T-cell (primary cell): ENCODE measurements around the gene NFIA. TPM values are rescaled to one million over a fixed set of nuclear protein-coding genes. Genes with fewer than 3 reads are reported as not detected.

ENCODE experiments used
- ATAC-seq, 4 experiments: fragments of 200-7000 bp in 3 of 4; fragments of 150-1000 bp in 1 of 4; cut with Tn5 transposase; replicated peaks in 1 of 4; 1 replicate in 3 of 4; 2 replicates in 1 of 4; pipeline ENCODE4 v1.10.0; 2021; ENCODE audit warnings: moderate library complexity in 3 of 4, mild to moderate bottlenecking in 2 of 4, moderate number of reproducible peaks in 1 of 4
- CTCF ChIA-PET, 2 donors: fragments of 300-600 bp; sonication (Branson Sonifier 250); formaldehyde crosslinking; loops; one replicate each; lab custom pipeline; 2022; ENCODE audit warnings: antibody characterized with exemption in 2 of 2; lab: Charles Lee
- POLR2A ChIA-PET, 2 donors: fragments of 300-600 bp; sonication (Branson Sonifier 250); formaldehyde crosslinking; loops; one replicate each; lab custom pipeline; 2022; ENCODE audit warnings: antibody characterized with exemption in 2 of 2; lab: Charles Lee
- DNase-seq, 35 experiments: peaks; one replicate each; pipeline versions ENCODE4 v3.0.0 to v3.0.0-alpha.2; 2013 to 2023
- H3K27ac ChIP-seq: one replicate; pipeline ENCODE4 v1.5.1; 2013; ENCODE audit warnings: low read length
- H3K27me3 ChIP-seq, 2 experiments: replicated peaks in 1 of 2; 1 replicate in 1 of 2; 2 replicates in 1 of 2; pipeline versions ENCODE4 v1.6.1 to v1.7.0; 2013; ENCODE audit warnings: low read length in 1 of 2, mixed read lengths in 1 of 2; ENCODE audit not compliant: control insufficient read depth in 2 of 2, insufficient read depth in 2 of 2; ENCODE audit errors: extremely low read depth in 1 of 2
- H3K36me3 ChIP-seq, 2 donors: 1 replicate in 1 of 2; 2 replicates in 1 of 2; pipeline versions ENCODE4 v1.6.1 to v1.7.0; 2013; ENCODE audit warnings: low read length in 1 of 2; ENCODE audit not compliant: control insufficient read depth in 2 of 2, insufficient read depth in 1 of 2; ENCODE audit errors: extremely low read depth in 1 of 2
- H3K4me1 ChIP-seq, 2 experiments: 1 replicate in 1 of 2; 2 replicates in 1 of 2; pipeline versions ENCODE4 v1.6.1 to v1.7.0; 2013; ENCODE audit warnings: low read length in 2 of 2, mixed read lengths in 1 of 2; ENCODE audit not compliant: insufficient read depth in 2 of 2, control insufficient read depth in 1 of 2; ENCODE audit errors: extremely low read depth in 1 of 2
- H3K4me3 ChIP-seq, 2 donors: 1 replicate in 1 of 2; 2 replicates in 1 of 2; pipeline versions ENCODE4 v1.5.1 to v1.7.0; 2013; ENCODE audit warnings: mild to moderate bottlenecking in 2 of 2, low read length in 1 of 2, moderate library complexity in 1 of 2; ENCODE audit not compliant: control insufficient read depth in 1 of 2; ENCODE audit errors: extremely low read depth in 1 of 2
- H3K9me3 ChIP-seq: 2 replicates; pipeline ENCODE4 v1.7.0; 2013
- H3K27ac Mint-ChIP-seq, 2 donors: one replicate each; pipeline ENCODE4 v1.8.0; 2020 to 2021; ENCODE audit warnings: mild to moderate bottlenecking in 2 of 2, mixed read lengths in 2 of 2
- H3K27me3 Mint-ChIP-seq, 2 donors: one replicate each; pipeline ENCODE4 v1.8.0; 2021 to 2022; ENCODE audit warnings: mixed read lengths in 2 of 2
- H3K36me3 Mint-ChIP-seq: one replicate; pipeline ENCODE4 v1.8.0; 2021; ENCODE audit warnings: mixed read lengths
- H3K4me1 Mint-ChIP-seq, 3 donors: one replicate each; pipeline ENCODE4 v1.8.0; 2020 to 2022; ENCODE audit warnings: mixed read lengths in 3 of 3, mild to moderate bottlenecking in 1 of 3
- H3K4me3 Mint-ChIP-seq, 3 donors: one replicate each; pipeline ENCODE4 v1.8.0; 2020 to 2022; ENCODE audit warnings: mild to moderate bottlenecking in 3 of 3, mixed read lengths in 3 of 3, moderate library complexity in 3 of 3
- H3K9me3 Mint-ChIP-seq, 3 donors: one replicate each; pipeline ENCODE4 v1.8.0; 2020 to 2022; ENCODE audit warnings: mixed read lengths in 3 of 3
- WGBS: methylation state at CpG from one replicate; pipeline ENCODE4 v1.1.5; 2013; ENCODE audit warnings: missing lambda C conversion rate; ENCODE audit not compliant: insufficient coverage; 5-methylcytosine and 5-hydroxymethylcytosine counted together
- total RNA-seq, 35 experiments: library from RNA in 6 of 35; stranded (reverse) in 6 of 35; fragments of 120-200 nt in 1 of 35; gene quantifications; one replicate each; pipeline versions ENCODE4 v1.2.1 to v1.2.4 and lab custom pipeline; 2013 to 2026

The NFIA gene
- total RNA-seq, 5 donors from 2014 or later (not counting 1 experiment from before 2014, with no cell fraction given) = 5.1 to 10.1 (median 7.1) TPM

DNA sequence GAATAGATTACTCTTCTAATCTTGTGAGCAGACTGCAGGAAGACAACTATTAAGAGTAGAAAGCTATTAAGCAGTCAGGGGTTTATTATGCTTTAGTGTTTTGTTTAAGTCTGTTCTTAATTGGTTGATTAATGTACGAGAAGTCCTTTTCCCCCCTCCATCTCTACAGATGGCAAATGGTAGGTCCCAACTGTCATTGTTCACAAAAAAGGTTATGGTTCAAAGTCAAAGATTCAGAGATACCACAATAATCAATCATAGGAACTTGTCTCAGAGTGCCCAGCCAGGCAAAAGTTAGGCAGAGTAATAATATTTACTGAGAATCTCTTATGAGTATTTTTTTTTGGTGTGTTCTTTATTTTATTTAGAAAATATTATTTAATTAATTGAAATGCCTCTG is 26.8 kb downstream of the NFIA start:
- H3K9me3 Mint-ChIP-seq = no peaks in the 10 kb centered on the region
- no peak overlapping the region for H3K27ac Mint-ChIP-seq
- no CpG with 5 or more reads among the region's 1 CpG for WGBS
- ATAC-seq = no peak
- no peak overlapping the region for H3K27ac ChIP-seq
- CTCF ChIA-PET = interaction anchor here in 1 of 2 donors (0.6 kb wide), 1 partner anchor 555 kb away, joined by 4 read pairs; no protein-coding TSS in a partner anchor
- no peak overlapping the region for H3K4me3 Mint-ChIP-seq
- no peaks in the 10 kb centered on the region for H3K27me3 ChIP-seq
- DNase-seq = no peak
- peaks cover 0 to 4% (median 4%) of the 10 kb centered on the region in 3 donors for H3K4me1 Mint-ChIP-seq
- H3K4me3 ChIP-seq = no peak overlapping the region
- H3K36me3 Mint-ChIP-seq = no peaks in the 10 kb centered on the region
- H3K36me3 ChIP-seq = no peaks in the 10 kb centered on the region
- H3K27me3 Mint-ChIP-seq = no peaks in the 10 kb centered on the region
- POLR2A ChIA-PET = no interaction called here
- no peaks in the 10 kb centered on the region for H3K9me3 ChIP-seq
- H3K4me1 ChIP-seq = no peaks in the 10 kb centered on the region

DNA sequence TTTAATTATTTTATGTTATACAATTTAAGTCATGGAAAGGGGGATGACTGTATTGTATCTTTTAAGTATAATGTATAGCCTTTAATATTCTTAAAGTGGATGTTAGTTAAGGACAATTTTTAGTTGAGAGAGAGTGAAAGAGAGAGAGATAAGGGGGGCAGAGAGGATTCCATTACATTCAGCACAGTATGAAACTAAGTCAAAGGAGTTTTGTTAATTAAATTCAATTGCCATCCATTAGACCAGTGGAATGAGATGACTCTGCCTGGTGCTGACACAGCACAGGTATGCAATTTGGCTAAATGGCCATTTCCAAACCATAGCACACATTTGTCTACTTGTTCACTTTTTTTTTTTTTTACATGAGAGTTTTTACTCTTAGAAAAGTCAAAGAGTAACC is 27.5 kb downstream of the NFIA start:
- Histone ChIP-seq H3K4me1 (no peaks in the 10 kb centered on the region), H3K9me3 (no peaks in the 10 kb centered on the region), H3K27me3 (no peaks in the 10 kb centered on the region), H3K36me3 (no peaks in the 10 kb centered on the region), H3K27ac (no peak overlapping the region), H3K4me3 (no peak overlapping the region)
- H3K27me3 Mint-ChIP-seq = no peaks in the 10 kb centered on the region
- no peak for DNase-seq
- ChIA-PET CTCF (no interaction called here), POLR2A (no interaction called here)
- no peak overlapping the region for H3K27ac Mint-ChIP-seq
- no peak for ATAC-seq
- H3K9me3 Mint-ChIP-seq = no peaks in the 10 kb centered on the region
- peaks cover 0 to 4% (median 4%) of the 10 kb centered on the region in 3 donors for H3K4me1 Mint-ChIP-seq
- no peaks in the 10 kb centered on the region for H3K36me3 Mint-ChIP-seq
- no peak overlapping the region for H3K4me3 Mint-ChIP-seq

DNA sequence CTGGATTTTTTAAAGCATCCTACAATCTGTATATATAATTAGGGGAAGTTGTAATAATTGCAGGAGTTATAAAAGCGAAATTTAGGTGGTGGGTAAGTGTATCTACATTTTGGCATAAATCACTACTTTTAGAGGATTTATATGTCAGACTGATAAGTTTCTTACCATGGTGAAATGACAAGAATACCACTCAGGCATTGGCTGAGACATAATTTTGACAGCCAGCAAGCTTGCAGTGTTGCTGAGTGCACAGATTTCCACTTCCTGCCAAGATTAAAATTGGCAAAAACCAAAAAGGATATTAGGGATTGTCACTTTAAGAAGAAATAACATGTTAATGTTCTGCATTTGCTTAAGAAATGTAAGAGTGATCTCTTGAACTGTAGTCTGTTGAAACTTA is 28.2 kb downstream of the NFIA start:
- Mint-ChIP-seq H3K27ac (no peak overlapping the region), H3K27me3 (no peaks in the 10 kb centered on the region), H3K9me3 (no peaks in the 10 kb centered on the region), H3K36me3 (peaks cover 4% of the 10 kb centered on the region), H3K4me1 (peaks cover 0 to 4% (median 4%) of the 10 kb centered on the region in 3 donors), H3K4me3 (no peak overlapping the region)
- WGBS = no CpG with 5 or more reads among the region's 1 CpG
- H3K4me3 ChIP-seq = no peak overlapping the region
- no peaks in the 10 kb centered on the region for H3K4me1 ChIP-seq
- H3K27me3 ChIP-seq = no peaks in the 10 kb centered on the region
- no peak for DNase-seq
- H3K27ac ChIP-seq = no peak overlapping the region
- H3K9me3 ChIP-seq = no peaks in the 10 kb centered on the region
- ChIA-PET CTCF (no interaction called here), POLR2A (no interaction called here)
- no peak for ATAC-seq
- no peaks in the 10 kb centered on the region for H3K36me3 ChIP-seq

DNA sequence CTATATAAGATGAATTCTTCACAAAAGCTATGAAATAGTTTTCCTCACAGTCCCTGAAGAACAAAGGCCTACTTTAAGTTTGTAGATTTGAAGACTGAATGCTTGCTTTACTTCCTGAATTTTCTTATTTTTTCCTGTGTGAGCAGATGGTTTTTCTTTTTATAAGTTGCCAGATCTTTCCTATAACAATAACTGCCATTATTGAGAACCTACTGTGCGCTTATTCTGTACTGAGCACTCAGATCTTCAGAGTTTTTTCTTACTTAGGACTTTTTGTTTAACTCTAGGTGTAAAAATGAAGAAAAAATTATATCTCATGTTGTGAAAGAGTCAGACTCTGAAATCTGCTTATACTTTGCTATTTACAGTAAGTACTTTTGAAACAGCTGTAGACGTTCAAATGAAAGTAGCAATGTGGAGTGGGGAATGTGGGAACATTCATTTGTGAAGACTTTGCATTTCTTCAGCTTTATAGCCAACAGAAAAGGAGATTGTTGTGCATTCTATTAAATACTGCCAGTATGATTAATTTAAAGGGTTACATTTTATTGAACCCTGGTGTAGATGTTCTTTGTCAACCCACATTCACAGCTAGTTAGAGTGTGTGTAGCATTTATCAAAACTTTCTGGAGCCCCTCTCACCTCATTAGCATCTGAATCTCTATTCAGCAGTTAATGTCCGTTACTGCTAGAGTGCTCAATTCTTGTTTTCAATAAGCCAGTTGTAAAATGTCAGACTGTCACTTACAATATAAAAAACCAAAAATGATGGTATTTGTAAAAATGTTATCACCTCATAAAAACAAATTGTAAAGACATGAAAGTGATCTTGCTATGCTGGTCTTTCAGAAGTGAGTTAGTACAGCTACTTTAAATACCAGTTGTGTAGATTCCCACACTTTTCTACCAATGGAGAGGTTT is 29.0 kb downstream of the NFIA start:
- no peak overlapping the region for H3K27ac ChIP-seq
- no CpG with 5 or more reads among the region's 3 CpGs for WGBS
- H3K4me3 ChIP-seq = no peak overlapping the region
- no peaks in the 10 kb centered on the region for H3K9me3 Mint-ChIP-seq
- H3K4me3 Mint-ChIP-seq = no peak overlapping the region
- H3K27me3 Mint-ChIP-seq = no peaks in the 10 kb centered on the region
- H3K4me1 ChIP-seq = no peaks in the 10 kb centered on the region
- H3K27me3 ChIP-seq = no peaks in the 10 kb centered on the region
- no peaks in the 10 kb centered on the region for H3K36me3 ChIP-seq
- ChIA-PET CTCF (no interaction called here), POLR2A (interaction anchor here in 1 of 2 donors (0.7 kb wide), 1 partner anchor 52 kb away, joined by 4 read pairs; no protein-coding TSS in a partner anchor)
- H3K27ac Mint-ChIP-seq = no peak overlapping the region
- DNase-seq (no peak), ATAC-seq (no peak)
- peaks cover 4% of the 10 kb centered on the region for H3K36me3 Mint-ChIP-seq
- no peaks in the 10 kb centered on the region for H3K9me3 ChIP-seq
- peaks cover 0 to 4% (median 4%) of the 10 kb centered on the region in 3 donors for H3K4me1 Mint-ChIP-seq

DNA sequence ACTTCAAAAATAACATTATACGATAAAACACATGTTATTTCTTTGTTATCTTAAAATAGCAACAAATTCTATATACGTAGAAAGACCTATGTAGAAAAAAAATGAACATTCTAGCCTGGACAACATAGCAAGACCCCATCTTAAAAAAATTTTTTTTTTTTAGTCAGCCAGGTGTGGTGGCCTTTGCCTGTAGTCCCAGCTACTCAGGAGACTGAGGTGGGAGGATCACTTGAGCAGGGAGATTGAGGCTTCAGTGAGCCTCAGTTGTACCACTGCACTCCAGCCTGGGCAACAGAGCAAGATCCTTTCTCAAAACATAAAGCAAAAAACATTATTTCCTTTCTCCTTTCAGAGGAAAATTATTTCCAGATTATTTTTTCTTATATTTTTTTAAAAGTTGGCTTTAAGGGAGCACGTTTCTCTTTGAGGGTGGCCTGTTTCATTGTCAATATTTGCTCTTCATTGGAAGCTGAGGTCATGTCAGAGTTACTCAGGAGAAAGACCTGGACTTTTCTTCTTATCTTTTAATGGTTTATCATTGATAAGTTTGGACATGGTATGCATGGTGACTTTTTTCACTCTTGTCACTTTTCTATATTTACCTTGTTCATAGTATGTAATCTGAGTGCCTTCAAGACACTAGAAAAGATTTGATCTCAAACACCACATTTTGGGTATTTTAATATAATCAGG is 32.0 kb downstream of the NFIA start:
- ATAC-seq = no peak
- no peak for DNase-seq
- Mint-ChIP-seq H3K36me3 (peaks cover 4% of the 10 kb centered on the region), H3K4me3 (no peak overlapping the region), H3K4me1 (peaks cover 0 to 4% (median 4%) of the 10 kb centered on the region in 3 donors), H3K27ac (no peak overlapping the region), H3K27me3 (peaks cover 0 to 3% of the 10 kb centered on the region in 2 donors), H3K9me3 (no peaks in the 10 kb centered on the region)
- Histone ChIP-seq H3K4me1 (no peaks in the 10 kb centered on the region), H3K4me3 (no peak overlapping the region), H3K9me3 (no peaks in the 10 kb centered on the region), H3K27me3 (no peaks in the 10 kb centered on the region), H3K36me3 (no peaks in the 10 kb centered on the region), H3K27ac (no peak overlapping the region)
- WGBS = no CpG with 5 or more reads among the region's 3 CpGs
- ChIA-PET POLR2A (interaction anchor here in 1 of 2 donors (0.6 kb wide), 1 partner anchor 141 kb away, joined by 3 read pairs; no protein-coding TSS in a partner anchor), CTCF (no interaction called here)

DNA sequence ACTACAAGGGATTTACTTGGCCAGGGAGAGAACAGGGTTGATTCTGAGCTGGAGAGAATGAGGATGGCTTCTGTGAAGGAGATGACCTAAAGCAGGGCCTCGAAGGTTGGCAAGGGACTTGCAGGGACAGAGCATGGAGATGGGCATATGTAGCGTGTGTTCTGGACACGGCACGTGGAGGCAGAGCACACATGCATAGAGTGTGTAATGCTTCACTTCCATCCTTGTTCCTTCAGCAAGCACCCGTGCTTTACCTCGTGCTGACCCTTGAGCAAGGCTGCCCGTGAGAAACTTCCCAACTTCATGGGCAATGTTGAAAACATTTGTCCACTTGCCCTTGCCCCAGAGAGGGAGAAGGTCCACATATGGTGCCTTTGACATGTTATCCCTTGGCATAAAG is 33.1 kb downstream of the NFIA start:
- POLR2A ChIA-PET = interaction anchor here in 1 of 2 donors (0.8 kb wide), 1 partner anchor 572 kb away, joined by 3 read pairs; no protein-coding TSS in a partner anchor
- Mint-ChIP-seq H3K4me3 (no peak overlapping the region), H3K36me3 (peaks cover 4% of the 10 kb centered on the region), H3K27ac (no peak overlapping the region), H3K27me3 (peaks cover 0 to 3% of the 10 kb centered on the region in 2 donors), H3K9me3 (no peaks in the 10 kb centered on the region), H3K4me1 (peaks cover 0 to 4% (median 4%) of the 10 kb centered on the region in 3 donors)
- Histone ChIP-seq H3K36me3 (no peaks in the 10 kb centered on the region), H3K27ac (no peak overlapping the region), H3K27me3 (no peaks in the 10 kb centered on the region), H3K4me1 (no peaks in the 10 kb centered on the region), H3K4me3 (no peak overlapping the region), H3K9me3 (no peaks in the 10 kb centered on the region)
- DNase-seq (no peak), ATAC-seq (no peak)
- 91% methylated on average over 6 of the region's 7 CpGs for WGBS
- CTCF ChIA-PET = interaction anchor here in 1 of 2 donors (0.6 kb wide), 1 partner anchor 67 kb away, joined by 5 read pairs; no protein-coding TSS in a partner anchor
